Measurements from ENCODE around the gene POLR1A. TPM values are rescaled to one million over a fixed set of nuclear protein-coding genes. Genes with fewer than 3 reads are reported as not detected.

Gene POLR1A
- total and polyA plus RNA-seq, 8 donors: 1.4 to 36.2 (median 5.5) TPM

- H3K4me1 ChIP-seq: peaks cover 43 to 66% (median 50%) of the 10 kb centered on the region in 4 donors
- TF ChIP-seq POLR2AphosphoS5 (IDR thresholded peaks at IDR 0.05): peak in 1 of 3 donors; percentile 26
- TF ChIP-seq POLR2A (IDR thresholded peaks at IDR 0.05): no peak
- TF ChIP-seq EP300 (IDR thresholded peaks at IDR 0.05): no peak
- H3K27me3 ChIP-seq: no peaks in the 10 kb centered on the region
- peak overlapping the region; percentile 65 to 82 (median 80) for H3K27ac ChIP-seq
- H3K9me3 ChIP-seq: no peaks in the 10 kb centered on the region
- DNase-seq: peak in 1 of 2 donors; percentile 61
- WGBS, 5 donors: 53 to 61% (median 58%) methylated on average over 18 of the region's 18 CpGs
- no peak overlapping the region for H3K4me3 ChIP-seq
- intact Hi-C loops (cut with DNase I; ENCODE audit: low total_unique reads): no loop called here
- H3K36me3 ChIP-seq: no peaks in the 10 kb centered on the region
These were observed 107.4 kb downstream of the POLR1A start for GRCh38 chr2:85998071-85998991.

GRCh38 chr2:85997017-85997970, 108.4 kb downstream of the POLR1A start:
- H3K4me1 ChIP-seq: peaks cover 43 to 67% (median 51%) of the 10 kb centered on the region in 4 donors

GRCh38 chr2:85996591-85996990, 109.1 kb downstream of the POLR1A start:
- Histone ChIP-seq H3K9me3 (no peaks in the 10 kb centered on the region), H3K27ac (peak overlapping the region in 4 of 5 donors; percentile 71 to 82 (median 80)), H3K36me3 (no peaks in the 10 kb centered on the region), H3K27me3 (no peaks in the 10 kb centered on the region), H3K4me1 (peaks cover 43 to 67% (median 51%) of the 10 kb centered on the region in 4 donors), H3K4me3 (no peak overlapping the region)
- TF ChIP-seq POLR2A (IDR thresholded peaks at IDR 0.05) (no peak), CTCF (IDR thresholded peaks at IDR 0.05) (no peak), EP300 (IDR thresholded peaks at IDR 0.05) (no peak), POLR2AphosphoS5 (IDR thresholded peaks at IDR 0.05) (no peak)
- DNase-seq: peak in 1 of 2 donors; percentile 82
- intact Hi-C loops (cut with DNase I; ENCODE audit: low total_unique reads): no loop called here
- 46 to 81% (median 69%) methylated on average over 2 of the region's 2 CpGs for WGBS, 5 donors

More at GRCh38 chr2:85997017-85997970, 108.4 kb downstream of the POLR1A start:
- intact Hi-C loops (cut with DNase I; ENCODE audit: low total_unique reads): no loop called here
- no peaks in the 10 kb centered on the region for H3K27me3 ChIP-seq
- TF ChIP-seq POLR2A (IDR thresholded peaks at IDR 0.05) (no peak), EP300 (IDR thresholded peaks at IDR 0.05) (no peak), POLR2AphosphoS5 (IDR thresholded peaks at IDR 0.05) (no peak), CTCF (IDR thresholded peaks at IDR 0.05) (no peak)
- no peak overlapping the region for H3K4me3 ChIP-seq
- H3K36me3 ChIP-seq: no peaks in the 10 kb centered on the region
- H3K9me3 ChIP-seq: no peaks in the 10 kb centered on the region
- 80 to 95% (median 90%) methylated on average over 7 of the region's 7 CpGs for WGBS, 5 donors
- peak overlapping the region in 4 of 5 donors; percentile 71 to 82 (median 80) for H3K27ac ChIP-seq
- peak in 1 of 2 donors; percentile 60 for DNase-seq

GRCh38 chr2:85995648-85996529, 109.8 kb downstream of the POLR1A start:
- Histone ChIP-seq H3K9me3 (no peaks in the 10 kb centered on the region), H3K36me3 (no peaks in the 10 kb centered on the region), H3K27me3 (no peaks in the 10 kb centered on the region), H3K27ac (peak overlapping the region in 4 of 5 donors; percentile 71 to 82 (median 80)), H3K4me3 (no peak overlapping the region), H3K4me1 (peaks cover 43 to 67% (median 51%) of the 10 kb centered on the region in 4 donors)
- TF ChIP-seq CTCF (IDR thresholded peaks at IDR 0.05): no peak
- no peak for TF ChIP-seq EP300 (IDR thresholded peaks at IDR 0.05)
- TF ChIP-seq POLR2A (IDR thresholded peaks at IDR 0.05): no peak
- no peak for TF ChIP-seq POLR2AphosphoS5 (IDR thresholded peaks at IDR 0.05)
- 91 to 97% (median 93%) methylated on average over 7 to 9 of the region's 9 CpGs for WGBS, 5 donors
- DNase-seq: no peak
- intact Hi-C loops (cut with DNase I; ENCODE audit: low total_unique reads): no loop called here
